CD4-positive, alpha-beta T cell (primary cell): ENCODE results near the gene PLEKHG2. TPM values are rescaled to one million over a fixed set of nuclear protein-coding genes. Genes with fewer than 3 reads are reported as not detected.

Experiments used
- ATAC-seq: fragments of 200-7000 bp; cut with Tn5 transposase; one replicate; pipeline ENCODE4 v1.10.0; 2022; ENCODE audit warnings: mild to moderate bottlenecking; ENCODE audit not compliant: poor library complexity
- CTCF ChIA-PET: fragments of 350-600 bp; sonication (Branson Sonifier 250); formaldehyde crosslinking; loops from one replicate; lab custom pipeline; 2021; ENCODE audit warnings: antibody characterized with exemption, inconsistent platforms; lab: Charles Lee
- POLR2A ChIA-PET: fragments of 350-600 bp; sonication (Branson Sonifier 250); formaldehyde crosslinking; loops from one replicate; lab custom pipeline; 2021; ENCODE audit warnings: antibody characterized with exemption, inconsistent platforms; lab: Charles Lee
- DNase-seq, 14 experiments: peaks; one replicate each; pipeline ENCODE4 v3.0.0-alpha.2; 2013 to 2020; ENCODE audit warnings: mixed read lengths in 2 of 14
- H3K27ac ChIP-seq, 2 donors: one replicate each; pipeline versions ENCODE4 v1.5.1 to v1.7.0; 2013; ENCODE audit warnings: low read length in 2 of 2, low read depth in 1 of 2, mild to moderate bottlenecking in 1 of 2
- H3K27me3 ChIP-seq, 2 experiments: 1 replicate in 1 of 2; 2 replicates in 1 of 2; pipeline versions ENCODE4 v1.6.1 to v1.7.0; 2013; ENCODE audit warnings: low read length in 2 of 2, control low read depth in 1 of 2, mild to moderate bottlenecking in 1 of 2, moderate library complexity in 1 of 2; ENCODE audit not compliant: insufficient read depth in 2 of 2, control insufficient read depth in 1 of 2
- H3K36me3 ChIP-seq: one replicate; pipeline ENCODE4 v1.6.1; 2013; ENCODE audit warnings: low read length, control low read depth; ENCODE audit not compliant: insufficient read depth
- H3K4me1 ChIP-seq: one replicate; pipeline ENCODE4 v1.6.1; 2013; ENCODE audit warnings: low read length, control low read depth; ENCODE audit not compliant: insufficient read depth
- H3K4me3 ChIP-seq: one replicate; pipeline ENCODE4 v1.5.1; 2013; ENCODE audit warnings: mild to moderate bottlenecking, low read length, moderate library complexity
- H3K9me3 ChIP-seq, 2 experiments: 1 replicate in 1 of 2; 2 replicates in 1 of 2; pipeline versions ENCODE4 v1.6.1 to v1.7.0; 2013; ENCODE audit warnings: low read length in 2 of 2, mild to moderate bottlenecking in 2 of 2, control low read depth in 1 of 2, moderate library complexity in 1 of 2; ENCODE audit not compliant: control insufficient read depth in 1 of 2, insufficient read depth in 1 of 2
- H3K27ac Mint-ChIP-seq: one replicate; pipeline ENCODE4 v1.8.0; 2020; ENCODE audit warnings: mixed read lengths
- H3K27me3 Mint-ChIP-seq: one replicate; pipeline ENCODE4 v1.8.0; 2021; ENCODE audit warnings: mixed read lengths
- H3K36me3 Mint-ChIP-seq: one replicate; pipeline ENCODE4 v1.8.0; 2021; ENCODE audit warnings: low read depth, mixed read lengths
- H3K4me1 Mint-ChIP-seq: one replicate; pipeline ENCODE4 v1.8.0; 2021; ENCODE audit warnings: low read depth, mixed read lengths
- H3K4me3 Mint-ChIP-seq: one replicate; pipeline ENCODE4 v1.8.0; 2020; ENCODE audit warnings: mild to moderate bottlenecking, mixed read lengths
- H3K9me3 Mint-ChIP-seq: one replicate; pipeline ENCODE4 v1.8.0; 2020; ENCODE audit warnings: mixed read lengths
- CTCF ChIP-seq: fragments of 200-600 bp; IDR thresholded peaks from one replicate; pipeline ENCODE4 v1.8.0; 2022; ENCODE audit warnings: antibody characterized with exemption, mild to moderate bottlenecking
- intact Hi-C, 2 experiments: fragments of 100-400 bp; cut with DNase I in 1 of 2; cut with micrococcal nuclease in 1 of 2; formaldehyde crosslinking; loops; one replicate each; pipeline versions ENCODE4 v1.15.1 to v1.9.0; 2023 to 2025; cut with DNase I, micrococcal nuclease
- total RNA-seq, 174 experiments: library from RNA in 2 of 174; stranded (reverse) in 2 of 174; gene quantifications; one replicate each; pipeline ENCODE4 v1.2.3 and lab custom pipeline; 2021 to 2026

The PLEKHG2 gene
- total RNA-seq, 2 experiments from 2014 or later, result 80.6 to 81.4 TPM

- ATAC-seq (no peak), DNase-seq (peak in 2 of 14 experiments; percentile 23 to 62)
- peak overlapping the region; percentile 98 for H3K27ac Mint-ChIP-seq
- peaks cover 37% of the 10 kb centered on the region for H3K4me1 ChIP-seq
- ChIA-PET CTCF (interaction anchor here (0.7 kb wide), 1 partner anchor 19 kb away, joined by 3 read pairs; the partner anchor contains the start of gene RPS16), POLR2A (interaction anchor here (1.1 to 2.9 kb wide), 4 partner anchors 9 to 25 kb away, joined by 3 to 14 read pairs (median 8); partner anchors contain the start of genes MED29, PAF1 and RPS16)
- H3K36me3 ChIP-seq, result peaks cover 11% of the 10 kb centered on the region
- intact Hi-C loops, result loop anchor here in 1 of 2 experiments (10.0 kb wide), 1 partner anchor 292 kb away; the partner anchor contains the start of gene PAK4
- H3K4me1 Mint-ChIP-seq, result peaks cover 21% of the 10 kb centered on the region
- no peak for TF ChIP-seq CTCF
- no peaks in the 10 kb centered on the region for H3K9me3 ChIP-seq
- H3K36me3 Mint-ChIP-seq, result peaks cover 47% of the 10 kb centered on the region
- no peak overlapping the region for H3K27ac ChIP-seq
- no peaks in the 10 kb centered on the region for H3K9me3 Mint-ChIP-seq
- H3K27me3 ChIP-seq, result no peaks in the 10 kb centered on the region
- H3K27me3 Mint-ChIP-seq, result peaks cover 5% of the 10 kb centered on the region
- no peak overlapping the region for H3K4me3 Mint-ChIP-seq
- no peak overlapping the region for H3K4me3 ChIP-seq
Measured at GRCh38 chr19:39416152-39417120, 4.0 kb downstream of the PLEKHG2 start.

- ATAC-seq (no peak), DNase-seq (peak in 2 of 14 experiments; percentile 23 to 44)
- peaks cover 25% of the 10 kb centered on the region for H3K4me1 ChIP-seq
- Mint-ChIP-seq H3K27me3 (no peaks in the 10 kb centered on the region), H3K27ac (peak overlapping the region; percentile 27), H3K36me3 (peaks cover 39% of the 10 kb centered on the region), H3K9me3 (no peaks in the 10 kb centered on the region), H3K4me1 (peaks cover 12% of the 10 kb centered on the region), H3K4me3 (peak overlapping the region; percentile 75)
- no peaks in the 10 kb centered on the region for H3K9me3 ChIP-seq
- H3K27me3 ChIP-seq, result no peaks in the 10 kb centered on the region
- ChIA-PET CTCF (no interaction called here), POLR2A (interaction anchor here (2.2 kb wide), 2 partner anchors 18 kb away, joined by 8 to 14 read pairs; partner anchors contain the start of gene RPS16)
- TF ChIP-seq CTCF, result no peak
- peaks cover 16% of the 10 kb centered on the region for H3K36me3 ChIP-seq
- intact Hi-C loops, result loop anchor here in 1 of 2 experiments (10.0 kb wide), 1 partner anchor 293 kb away; the partner anchor contains the start of gene PAK4
- H3K4me3 ChIP-seq, result no peak overlapping the region
- no peak overlapping the region for H3K27ac ChIP-seq
Measured at GRCh38 chr19:39417463-39418181, 5.2 kb downstream of the PLEKHG2 start.

- DNase-seq (peak in 2 of 14 experiments; percentile 19 to 41), ATAC-seq (no peak)
- no peak overlapping the region for H3K27ac ChIP-seq
- ChIA-PET CTCF (no interaction called here), POLR2A (interaction anchor here (1.0 to 2.2 kb wide), 2 partner anchors 17 to 28 kb away, joined by 5 to 8 read pairs; partner anchors contain the start of genes MED29, PAF1 and RPS16)
- Mint-ChIP-seq H3K36me3 (peaks cover 45% of the 10 kb centered on the region), H3K4me3 (no peak overlapping the region), H3K9me3 (no peaks in the 10 kb centered on the region), H3K27ac (peak overlapping the region; percentile 42), H3K27me3 (no peaks in the 10 kb centered on the region), H3K4me1 (peaks cover 7% of the 10 kb centered on the region)
- no peaks in the 10 kb centered on the region for H3K9me3 ChIP-seq
- TF ChIP-seq CTCF, result no peak
- H3K36me3 ChIP-seq, result peaks cover 29% of the 10 kb centered on the region
- no peak overlapping the region for H3K4me3 ChIP-seq
- intact Hi-C loops, result loop anchor here in 1 of 2 experiments (10.0 kb wide), 1 partner anchor 294 kb away; the partner anchor contains the start of gene PAK4
- H3K27me3 ChIP-seq, result no peaks in the 10 kb centered on the region
- peaks cover 13% of the 10 kb centered on the region for H3K4me1 ChIP-seq
Measured at GRCh38 chr19:39419003-39419402, 6.5 kb downstream of the PLEKHG2 start.
